Measurements from ENCODE around the gene U2AF2. TPM values are rescaled to one million over a fixed set of nuclear protein-coding genes. Genes with fewer than 3 reads are reported as not detected.

U2AF2 gene
- total RNA-seq (2021) (252 and 323 TPM in 2 replicates), Bru-seq, nascent RNA (percentile 95 among the genes with signal in this experiment), BruChase-seq, experiment 1, labeled RNA remaining after a 2-hour chase (percentile 95 among the genes with signal in this experiment), BruChase-seq, experiment 2, labeled RNA remaining after a 6-hour chase (percentile 98 among the genes with signal in this experiment)
- long read RNA-seq, partial matches to known transcripts = 0 of 21 reads
- long read RNA-seq, other reads (novel, unspliced or antisense) = 21 of 21 reads

GRCh38 chr19:55654868-55655647 lies at the start of gene U2AF2:
Gene U2AF2 (plus strand): TSS chr19:55655035. CDS start chr19:55655105, 70 bp downstream.
- H3K9me2 ChIP-seq (ENCODE audit: insufficient read depth) = no peaks in the 10 kb centered on the region
- DNase-seq = peak; percentile 71 to 97
- no peaks in the 10 kb centered on the region for H3K27me3 ChIP-seq (ENCODE audit: insufficient read depth, low read depth)
- peak within 1 kb of the TSS; percentile 99 for H3K4me2 ChIP-seq
- H3K27ac ChIP-seq = peak within 1 kb of the TSS; percentile 95
- TF ChIP-seq EZH2 (IDR thresholded peaks at IDR 0.05; ENCODE audit: low read depth) (no peak), CTCF (conservative IDR thresholded peaks at IDR 0.05) (0 out of 2 replicates have a peak, but pooled peaks have one; percentile 4)
- H3K79me2 ChIP-seq (ENCODE audit: low read depth) = peaks cover 52% of the 10 kb centered on the region
- H4K20me1 ChIP-seq (ENCODE audit: insufficient read depth) = peaks cover 46% of the 10 kb centered on the region
- POLR2A ChIA-PET (ENCODE audit: unreplicated experiment) = interaction anchor here (0.6 to 1.4 kb wide), 16 partner anchors 12 to 1206 kb away, joined by 3 to 13 read pairs (median 4); partner anchors contain the start of genes CDC42EP5, FIZ1, LENG9 and UBE2S
- peak within 1 kb of the TSS; percentile 90 for H2AFZ ChIP-seq
- BruUV-seq (replicated peaks) = no TSS peak
- intact Hi-C loops (cut with micrococcal nuclease; ENCODE audit: unreplicated experiment) = loop anchor here (1.0 to 5.0 kb wide), 3 partner anchors 12 to 487 kb away; partner anchors contain the start of genes ZNF444 and ZNF581
- H3K4me1 ChIP-seq (replicated peaks; ENCODE audit: insufficient read depth) = peaks cover 25% of the 10 kb centered on the region
- peak within 1 kb of the TSS; percentile 93 for H3K4me3 ChIP-seq
- no peaks in the 10 kb centered on the region for H3K9me3 ChIP-seq (ENCODE audit: insufficient read depth, low read depth)
- CTCF ChIA-PET = interaction anchor here (0.5 to 1.3 kb wide), 4 partner anchors 13 to 940 kb away, joined by 4 to 8 read pairs (median 6); partner anchors contain the start of gene ZNF71
- H3K36me3 ChIP-seq (ENCODE audit: low read depth) = peaks cover 26% of the 10 kb centered on the region
- peaks cover 10% of the 10 kb centered on the region; the same call in 1 of the 2 replicates for H3F3A ChIP-seq (ENCODE audit: insufficient read depth, low read depth)

GRCh38 chr19:55605207-55605636 lies 49.6 kb upstream of the U2AF2 start:
- Histone ChIP-seq H3K4me1 (replicated peaks; ENCODE audit: insufficient read depth) (peaks cover 29% of the 10 kb centered on the region), H3K4me3 (peak overlapping the region; percentile 79), H3K27ac (peak overlapping the region; percentile 66), H3K79me2 (ENCODE audit: low read depth) (peaks cover 51% of the 10 kb centered on the region), H2AFZ (peak overlapping the region; percentile 71), H3K36me3 (ENCODE audit: low read depth) (peaks cover 12% of the 10 kb centered on the region; the same call in 1 of the 2 replicates), H3F3A (ENCODE audit: insufficient read depth, low read depth) (peaks cover 46% of the 10 kb centered on the region), H3K9me2 (ENCODE audit: insufficient read depth) (no peaks in the 10 kb centered on the region), H4K20me1 (ENCODE audit: insufficient read depth) (peaks cover 34% of the 10 kb centered on the region), H3K4me2 (peak overlapping the region; percentile 93), H3K9me3 (ENCODE audit: insufficient read depth, low read depth) (no peaks in the 10 kb centered on the region), H3K27me3 (ENCODE audit: insufficient read depth, low read depth) (no peaks in the 10 kb centered on the region)
- TF ChIP-seq CTCF (conservative IDR thresholded peaks at IDR 0.05) = no peak
- no peak for TF ChIP-seq EZH2 (IDR thresholded peaks at IDR 0.05; ENCODE audit: low read depth)
- ChIA-PET CTCF (interaction anchor here (0.6 to 0.7 kb wide), 3 partner anchors 22 to 1125 kb away, joined by 3 to 4 read pairs (median 3); no protein-coding TSS in a partner anchor), POLR2A (ENCODE audit: unreplicated experiment) (interaction anchor here (0.5 to 1.1 kb wide), 7 partner anchors 11 to 1468 kb away, joined by 3 to 14 read pairs (median 5); partner anchors contain the start of genes CNOT3, HSPBP1, ISOC2 and ZNF628)
- no TSS peak for BruUV-seq (replicated peaks)
- DNase-seq = peak; percentile 93 to 100
- intact Hi-C loops (cut with micrococcal nuclease; ENCODE audit: unreplicated experiment) = loop anchor here (1.0 to 2.0 kb wide), 4 partner anchors 18 to 128 kb away; partner anchors contain the start of genes ZNF628 and ZNF784
